Progenitor cell of endocrine pancreas (in vitro differentiated cells): ENCODE measurements around the gene SLC1A5. TPM values are rescaled to one million over a fixed set of nuclear protein-coding genes. Genes with fewer than 3 reads are reported as not detected.
A peak's percentile ranks its signal among the peaks of the same experiment; 100 is the strongest.

ENCODE experiments used
- DNase-seq: peaks from one replicate; pipeline ENCODE4 v3.0.0; 2021; ENCODE audit warnings: low spot score; ENCODE audit not compliant: unreplicated experiment
- H3K27ac Mint-ChIP-seq: 2 replicates; pipeline ENCODE4 v1.8.0; 2021; ENCODE audit warnings: mild to moderate bottlenecking, moderate library complexity, mixed read lengths
- H3K27me3 Mint-ChIP-seq: 2 replicates; pipeline ENCODE4 v1.8.0; 2021; ENCODE audit warnings: mixed read lengths
- H3K36me3 Mint-ChIP-seq: 2 replicates; pipeline ENCODE4 v1.8.0; 2022; ENCODE audit warnings: mixed read lengths; ENCODE audit not compliant: insufficient read depth
- H3K4me1 Mint-ChIP-seq: 2 replicates; pipeline ENCODE4 v1.8.0; 2021; ENCODE audit warnings: low read depth, mixed read lengths
- H3K4me3 Mint-ChIP-seq: 2 replicates; pipeline ENCODE4 v1.8.0; 2021; ENCODE audit warnings: low read depth, mild to moderate bottlenecking, moderate library complexity, mixed read lengths
- H3K9me3 Mint-ChIP-seq: 2 replicates; pipeline ENCODE4 v1.8.0; 2021; ENCODE audit warnings: low read depth, mixed read lengths
- CTCF ChIP-seq: fragments of 200-600 bp; sonication (generic); IDR thresholded peaks from one replicate; pipeline ENCODE4 v1.5.0; 2021; ENCODE audit warnings: antibody characterized with exemption, mild to moderate bottlenecking; ENCODE audit not compliant: unreplicated experiment
- total RNA-seq: library from RNA; stranded (reverse); gene quantifications from 2 replicates; pipeline ENCODE4 v1.2.1, GENCODE V29; 2021

Gene SLC1A5
- total RNA-seq, 1 donor from 2014 or later: 24.2 TPM

DNA sequence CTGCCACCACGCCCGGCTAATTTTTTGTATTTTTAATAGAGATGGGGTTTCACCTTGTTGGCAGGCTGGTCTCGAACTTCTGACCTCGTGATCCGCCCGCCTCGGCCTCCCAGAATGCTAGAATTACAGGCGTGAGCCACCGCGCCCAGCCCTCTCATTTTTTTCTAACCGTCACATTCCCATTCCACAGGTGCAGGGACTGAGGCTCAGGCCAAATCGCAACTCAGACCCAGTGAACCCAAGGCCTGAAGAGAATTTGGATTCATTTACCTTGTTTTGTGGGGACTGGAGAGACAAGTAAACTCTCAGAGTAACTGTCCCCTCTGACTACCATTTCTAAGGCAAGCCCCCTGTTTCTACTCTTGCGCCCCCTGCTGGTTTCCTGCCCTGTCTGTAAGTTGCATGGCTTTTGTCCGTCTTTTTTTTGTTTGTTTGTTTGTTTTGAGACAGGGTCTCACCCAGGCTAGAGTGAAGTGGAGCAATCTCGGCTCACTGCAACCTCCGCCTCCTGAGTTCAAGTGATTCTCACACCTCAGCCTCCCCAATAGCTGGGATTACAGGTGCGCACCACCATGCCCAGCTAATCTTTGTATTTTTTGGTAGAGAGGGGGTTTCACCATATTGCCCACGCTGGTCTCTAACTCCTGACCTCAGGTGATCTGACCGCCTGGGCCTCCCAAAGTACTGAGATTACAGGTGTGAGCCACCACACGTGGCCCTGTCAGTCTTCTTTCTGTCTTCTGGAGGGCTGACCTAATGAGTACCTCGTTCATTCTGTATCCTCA lies 39.9 kb downstream of the SLC1A5 start:
- no peaks in the 10 kb centered on the region for H3K9me3 Mint-ChIP-seq
- DNase-seq: peak; percentile 35
- peaks cover 11% of the 10 kb centered on the region for H3K36me3 Mint-ChIP-seq
- peaks cover 14% of the 10 kb centered on the region for H3K4me1 Mint-ChIP-seq
- no peaks in the 10 kb centered on the region for H3K27me3 Mint-ChIP-seq
- TF ChIP-seq CTCF: peak; percentile 67
- peak overlapping the region; percentile 62 for H3K4me3 Mint-ChIP-seq
- H3K27ac Mint-ChIP-seq: no peak overlapping the region

- H3K27ac Mint-ChIP-seq: peak within 1 kb of the TSS; percentile 96
- peak; percentile 37 for DNase-seq
- H3K9me3 Mint-ChIP-seq: no peaks in the 10 kb centered on the region
- TF ChIP-seq CTCF: no peak
- no peaks in the 10 kb centered on the region for H3K27me3 Mint-ChIP-seq
- peaks cover 14% of the 10 kb centered on the region for H3K4me1 Mint-ChIP-seq
- peaks cover 7% of the 10 kb centered on the region for H3K36me3 Mint-ChIP-seq
- peak within 1 kb of the TSS; percentile 97 for H3K4me3 Mint-ChIP-seq
Observed at GRCh38 chr19:46746281-46747057, 41.9 kb downstream of the SLC1A5 start, which contains the start of gene STRN4. Gene STRN4, minus strand, starts transcription at chr19:46746450. Its CDS starts 20 bp downstream, at chr19:46746430.

GRCh38 chr19:46745521-46746280 lies 42.7 kb downstream of the SLC1A5 start, which contains the start of gene FKRP:
Gene FKRP, plus strand, starts transcription at chr19:46746057. Its CDS starts 9,394 bp downstream, at chr19:46755451.
- Mint-ChIP-seq H3K27me3 (no peaks in the 10 kb centered on the region), H3K4me1 (peaks cover 14% of the 10 kb centered on the region), H3K36me3 (peaks cover 5% of the 10 kb centered on the region), H3K27ac (peak within 1 kb of the TSS; percentile 96), H3K4me3 (peak within 1 kb of the TSS; percentile 97), H3K9me3 (no peaks in the 10 kb centered on the region)
- no peak for TF ChIP-seq CTCF
- DNase-seq: no peak

DNA sequence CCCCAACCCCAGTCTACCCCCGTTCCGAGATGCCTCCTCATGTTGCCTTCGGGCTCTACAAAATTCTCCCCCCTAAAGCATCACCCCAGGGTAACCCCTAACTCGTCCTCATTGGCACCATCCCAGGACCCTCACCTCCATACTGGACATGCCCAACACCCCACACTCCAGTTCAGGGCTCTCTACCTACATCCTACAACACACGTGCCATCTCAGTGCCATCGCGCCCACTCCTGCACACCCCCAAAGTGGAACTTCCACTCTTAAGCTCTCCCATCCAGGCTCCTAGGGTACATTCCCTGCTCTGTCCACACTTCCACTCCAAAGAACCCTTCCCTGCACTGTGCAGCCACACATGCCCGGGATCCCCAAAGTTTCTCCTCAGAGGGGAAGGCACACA lies 43.4 kb downstream of the SLC1A5 start:
- H3K27ac Mint-ChIP-seq: peak overlapping the region; percentile 96
- H3K9me3 Mint-ChIP-seq: no peaks in the 10 kb centered on the region
- H3K36me3 Mint-ChIP-seq: peaks cover 4% of the 10 kb centered on the region
- H3K4me1 Mint-ChIP-seq: peaks cover 16% of the 10 kb centered on the region
- H3K27me3 Mint-ChIP-seq: no peaks in the 10 kb centered on the region
- H3K4me3 Mint-ChIP-seq: peak overlapping the region; percentile 97
- TF ChIP-seq CTCF: no peak
- no peak for DNase-seq
